ENCODE results near the gene CAMK1D.
"Not testable (repeated sequence)": the region's sequence is repeated elsewhere in the genome, so short reads cannot be mapped to it uniquely, and the experiment has no call there.

CAMK1D gene

DNA sequence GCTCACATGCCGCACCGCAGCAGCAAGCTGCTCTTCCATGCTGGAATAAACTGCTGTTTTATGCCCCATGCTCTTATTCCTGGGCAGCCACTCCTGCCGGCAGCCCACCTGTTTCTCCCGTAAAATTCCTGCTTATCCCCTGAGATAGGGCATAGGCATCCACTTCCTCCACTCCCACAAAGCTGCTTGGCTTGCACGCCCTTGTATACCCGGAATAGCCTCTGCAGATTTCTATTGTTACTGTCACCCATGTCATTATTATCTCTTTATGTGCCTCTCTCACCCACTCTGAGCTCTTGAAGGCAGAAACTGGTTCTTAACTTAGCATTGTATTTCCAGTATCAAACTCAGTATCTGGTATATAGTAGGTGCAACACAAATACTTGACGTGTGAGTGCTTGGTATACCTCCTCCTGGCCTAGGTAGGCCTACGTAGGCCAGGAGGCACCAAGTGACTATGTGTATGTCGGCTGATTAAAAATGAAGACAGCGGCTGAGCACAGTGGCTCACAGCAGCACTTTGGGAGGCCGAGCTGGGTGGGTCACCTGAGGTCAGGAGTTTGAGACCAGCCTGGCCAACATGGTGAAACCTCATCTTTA lies 458.8 kb downstream of the CAMK1D start:
- Histone ChIP-seq H3K27ac (ENCODE audit: low read length) (no peak overlapping the region), H3K36me3 (ENCODE audit: control insufficient read depth in 2 of 2, insufficient read depth in 2 of 2, low read length in 2 of 2) (no peaks in the 10 kb centered on the region), H3K27me3 (ENCODE audit: control insufficient read depth in 1 of 2, insufficient read depth in 2 of 2, low read length in 2 of 2) (no peaks in the 10 kb centered on the region), H3K4me3 (ENCODE audit: low read length in 2 of 2) (no peak overlapping the region), H3K4me1 (ENCODE audit: control insufficient read depth, insufficient read depth, low read length) (no peaks in the 10 kb centered on the region), H3K9ac (ENCODE audit: low read length in 2 of 2) (no peak overlapping the region), H3K9me3 (ENCODE audit: control insufficient read depth in 2 of 2, low read length in 2 of 2) (no peaks in the 10 kb centered on the region)

DNA sequence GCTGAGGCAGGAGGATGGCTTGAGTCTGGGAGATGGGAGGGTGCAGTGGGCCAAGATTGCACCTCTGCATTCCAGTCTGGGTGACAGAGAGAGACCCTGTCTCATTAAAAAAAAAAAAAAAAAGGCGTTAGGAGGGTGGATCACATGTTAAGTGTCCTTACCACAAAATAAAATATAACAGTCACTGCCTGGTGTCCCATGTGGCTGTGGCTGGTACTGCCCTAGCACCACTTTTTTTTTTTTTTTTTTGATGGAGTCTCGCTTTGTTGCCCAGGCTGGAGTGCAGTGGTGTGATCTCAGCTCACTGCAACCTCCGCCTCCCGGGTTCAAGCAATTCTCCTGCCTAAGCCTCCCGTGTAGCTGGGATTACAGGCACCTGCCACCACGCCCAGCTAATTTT lies 460.7 kb downstream of the CAMK1D start:
- not testable (repeated sequence) for H3K9ac ChIP-seq (ENCODE audit: low read length in 2 of 2); H3K27ac ChIP-seq (ENCODE audit: low read length); H3K27me3 ChIP-seq (ENCODE audit: control insufficient read depth in 1 of 2, insufficient read depth in 2 of 2, low read length in 2 of 2); H3K9me3 ChIP-seq (ENCODE audit: control insufficient read depth in 2 of 2, low read length in 2 of 2); H3K4me1 ChIP-seq (ENCODE audit: control insufficient read depth, insufficient read depth, low read length); H3K4me3 ChIP-seq (ENCODE audit: low read length in 2 of 2)
- H3K36me3 ChIP-seq (ENCODE audit: control insufficient read depth in 2 of 2, insufficient read depth in 2 of 2, low read length in 2 of 2) = peaks cover 7 to 11% of the 10 kb centered on the region in 2 donors

DNA sequence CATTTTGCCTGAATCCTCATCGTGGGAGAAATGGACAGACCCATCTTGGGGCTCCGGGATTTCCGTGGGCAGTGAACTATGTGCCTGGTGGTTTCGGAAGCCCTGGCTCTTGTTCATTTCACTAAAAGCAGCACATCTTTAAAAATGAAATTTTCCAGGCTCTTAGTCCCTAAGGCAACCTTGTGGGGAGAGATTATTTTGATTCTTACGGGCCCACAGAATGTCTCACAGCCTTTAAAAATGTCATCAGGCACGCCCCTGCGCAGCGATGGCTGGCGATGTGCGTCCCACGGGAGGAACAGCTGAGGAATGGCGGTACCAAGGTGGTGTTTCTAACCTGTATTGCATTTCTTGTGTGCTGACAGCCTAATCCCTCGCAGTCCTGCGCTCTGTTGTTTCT lies 462.5 kb downstream of the CAMK1D start:
- Histone ChIP-seq H3K4me1 (ENCODE audit: control insufficient read depth, insufficient read depth, low read length) (no peaks in the 10 kb centered on the region), H3K9me3 (ENCODE audit: control insufficient read depth in 2 of 2, low read length in 2 of 2) (peaks cover 0 to 7% of the 10 kb centered on the region in 2 donors), H3K27me3 (ENCODE audit: control insufficient read depth in 1 of 2, insufficient read depth in 2 of 2, low read length in 2 of 2) (no peaks in the 10 kb centered on the region), H3K27ac (ENCODE audit: low read length) (no peak overlapping the region), H3K9ac (ENCODE audit: low read length in 2 of 2) (no peak overlapping the region), H3K36me3 (ENCODE audit: control insufficient read depth in 2 of 2, insufficient read depth in 2 of 2, low read length in 2 of 2) (peaks cover 18 to 24% of the 10 kb centered on the region in 2 donors), H3K4me3 (ENCODE audit: low read length in 2 of 2) (no peak overlapping the region)

DNA sequence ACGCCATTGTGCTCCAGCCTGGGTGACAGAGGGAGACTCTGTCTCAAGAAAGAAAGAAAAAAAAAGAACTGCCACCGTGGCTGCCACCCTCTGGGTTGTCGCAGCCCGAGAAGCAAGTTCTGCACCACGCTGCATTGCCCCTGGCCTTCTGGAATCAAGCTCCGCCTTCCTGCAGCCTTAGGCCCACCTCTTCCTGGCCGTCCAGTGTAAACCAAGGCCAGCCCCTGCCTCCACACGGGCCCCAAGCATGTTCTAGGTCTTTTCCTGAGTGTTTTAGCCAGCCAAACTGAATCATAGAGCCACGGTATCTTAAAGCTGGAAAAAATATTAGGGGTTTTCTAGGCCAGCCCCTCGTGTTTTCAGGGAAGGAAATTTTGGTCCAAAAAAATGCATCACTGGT lies 463.2 kb downstream of the CAMK1D start:
- no peak overlapping the region for H3K27ac ChIP-seq (ENCODE audit: low read length)
- peaks cover 0 to 7% of the 10 kb centered on the region in 2 donors for H3K9me3 ChIP-seq (ENCODE audit: control insufficient read depth in 2 of 2, low read length in 2 of 2)
- no peaks in the 10 kb centered on the region for H3K27me3 ChIP-seq (ENCODE audit: control insufficient read depth in 1 of 2, insufficient read depth in 2 of 2, low read length in 2 of 2)
- H3K36me3 ChIP-seq (ENCODE audit: control insufficient read depth in 2 of 2, insufficient read depth in 2 of 2, low read length in 2 of 2) = peaks cover 20 to 24% of the 10 kb centered on the region in 2 donors
- no peak overlapping the region for H3K9ac ChIP-seq (ENCODE audit: low read length in 2 of 2)
- no peaks in the 10 kb centered on the region for H3K4me1 ChIP-seq (ENCODE audit: control insufficient read depth, insufficient read depth, low read length)
- H3K4me3 ChIP-seq (ENCODE audit: low read length in 2 of 2) = no peak overlapping the region

DNA sequence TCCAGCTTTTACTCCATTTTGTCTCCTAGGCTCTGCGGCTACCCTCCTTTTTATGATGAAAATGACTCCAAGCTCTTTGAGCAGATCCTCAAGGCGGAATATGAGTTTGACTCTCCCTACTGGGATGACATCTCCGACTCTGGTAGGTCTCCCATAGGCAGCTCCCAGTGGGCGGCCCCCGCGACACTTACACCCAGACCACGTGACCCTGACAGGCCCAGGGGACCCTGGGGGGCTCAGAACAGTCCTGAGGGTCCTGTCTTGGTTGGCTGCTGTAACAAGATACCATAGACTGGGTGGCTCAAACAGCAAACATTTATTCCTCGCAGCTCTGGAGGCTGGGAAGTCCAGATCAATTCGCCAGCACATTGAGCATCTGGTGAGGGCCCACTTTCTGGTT lies 464.8 kb downstream of the CAMK1D start:
- H3K27ac ChIP-seq (ENCODE audit: low read length) = no peak overlapping the region
- H3K36me3 ChIP-seq (ENCODE audit: control insufficient read depth in 2 of 2, insufficient read depth in 2 of 2, low read length in 2 of 2) = peaks cover 22 to 24% of the 10 kb centered on the region in 2 donors
- H3K27me3 ChIP-seq (ENCODE audit: control insufficient read depth in 1 of 2, insufficient read depth in 2 of 2, low read length in 2 of 2) = no peaks in the 10 kb centered on the region
- no peaks in the 10 kb centered on the region for H3K4me1 ChIP-seq (ENCODE audit: control insufficient read depth, insufficient read depth, low read length)
- H3K9me3 ChIP-seq (ENCODE audit: control insufficient read depth in 2 of 2, low read length in 2 of 2) = peaks cover 0 to 7% of the 10 kb centered on the region in 2 donors
- H3K9ac ChIP-seq (ENCODE audit: low read length in 2 of 2) = no peak overlapping the region
- H3K4me3 ChIP-seq (ENCODE audit: low read length in 2 of 2) = no peak overlapping the region

DNA sequence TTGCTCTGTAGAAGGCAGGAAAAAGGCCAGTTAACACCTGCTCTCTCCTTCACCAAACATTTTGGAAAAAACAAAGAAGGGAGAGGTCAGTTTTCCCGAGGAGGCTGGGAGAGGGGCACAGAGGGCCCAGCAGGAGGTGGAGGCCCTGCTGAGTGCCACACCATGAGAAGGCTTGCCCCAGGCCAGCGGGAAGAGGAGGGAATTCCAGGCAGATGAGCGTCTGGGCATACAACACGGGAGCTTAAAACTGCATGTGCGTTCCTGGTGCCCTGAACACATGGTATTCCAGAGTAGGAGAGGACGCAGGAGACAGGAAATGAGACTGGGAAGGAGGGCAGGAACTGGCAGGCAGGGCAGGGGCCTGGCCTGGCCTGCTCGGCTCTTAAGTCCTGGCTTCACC lies 469.7 kb downstream of the CAMK1D start:
- no peaks in the 10 kb centered on the region for H3K27me3 ChIP-seq (ENCODE audit: control insufficient read depth in 1 of 2, insufficient read depth in 2 of 2, low read length in 2 of 2)
- H3K27ac ChIP-seq (ENCODE audit: low read length) = no peak overlapping the region
- peaks cover 22% of the 10 kb centered on the region for H3K4me1 ChIP-seq (ENCODE audit: control insufficient read depth, insufficient read depth, low read length)
- no peak overlapping the region for H3K9ac ChIP-seq (ENCODE audit: low read length in 2 of 2)
- H3K9me3 ChIP-seq (ENCODE audit: control insufficient read depth in 2 of 2, low read length in 2 of 2) = peaks cover 0 to 7% of the 10 kb centered on the region in 2 donors
- no peak overlapping the region for H3K4me3 ChIP-seq (ENCODE audit: low read length in 2 of 2)
- H3K36me3 ChIP-seq (ENCODE audit: control insufficient read depth in 2 of 2, insufficient read depth in 2 of 2, low read length in 2 of 2) = peaks cover 23 to 25% of the 10 kb centered on the region in 2 donors

DNA sequence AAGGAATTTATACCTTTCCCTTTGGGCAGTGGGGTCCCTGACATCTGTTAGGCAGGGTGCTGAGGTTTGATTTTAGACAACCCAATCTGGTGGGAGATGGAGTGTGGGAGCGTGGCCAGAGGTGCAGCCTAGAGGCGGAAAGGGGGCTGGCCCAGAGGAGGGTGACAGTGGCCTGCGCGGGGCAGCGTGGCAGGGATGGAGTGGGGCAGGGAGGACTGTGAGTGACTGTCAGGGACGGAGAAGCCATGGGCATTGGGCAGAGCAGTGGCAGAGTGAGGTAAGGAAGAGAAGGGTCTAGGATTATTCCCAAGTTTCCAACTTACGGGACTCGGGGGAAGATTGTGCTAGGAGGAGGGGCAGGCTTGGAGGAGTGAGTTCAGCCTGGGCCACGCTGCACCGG lies 470.3 kb downstream of the CAMK1D start:
- no peaks in the 10 kb centered on the region for H3K27me3 ChIP-seq (ENCODE audit: control insufficient read depth in 1 of 2, insufficient read depth in 2 of 2, low read length in 2 of 2)
- H3K36me3 ChIP-seq (ENCODE audit: control insufficient read depth in 2 of 2, insufficient read depth in 2 of 2, low read length in 2 of 2) = peaks cover 17 to 20% of the 10 kb centered on the region in 2 donors
- H3K27ac ChIP-seq (ENCODE audit: low read length) = no peak overlapping the region
- H3K9ac ChIP-seq (ENCODE audit: low read length in 2 of 2) = no peak overlapping the region
- no peak overlapping the region for H3K4me3 ChIP-seq (ENCODE audit: low read length in 2 of 2)
- peaks cover 0 to under 1% of the 10 kb centered on the region in 2 donors for H3K9me3 ChIP-seq (ENCODE audit: control insufficient read depth in 2 of 2, low read length in 2 of 2)
- H3K4me1 ChIP-seq (ENCODE audit: control insufficient read depth, insufficient read depth, low read length) = peaks cover 22% of the 10 kb centered on the region

DNA sequence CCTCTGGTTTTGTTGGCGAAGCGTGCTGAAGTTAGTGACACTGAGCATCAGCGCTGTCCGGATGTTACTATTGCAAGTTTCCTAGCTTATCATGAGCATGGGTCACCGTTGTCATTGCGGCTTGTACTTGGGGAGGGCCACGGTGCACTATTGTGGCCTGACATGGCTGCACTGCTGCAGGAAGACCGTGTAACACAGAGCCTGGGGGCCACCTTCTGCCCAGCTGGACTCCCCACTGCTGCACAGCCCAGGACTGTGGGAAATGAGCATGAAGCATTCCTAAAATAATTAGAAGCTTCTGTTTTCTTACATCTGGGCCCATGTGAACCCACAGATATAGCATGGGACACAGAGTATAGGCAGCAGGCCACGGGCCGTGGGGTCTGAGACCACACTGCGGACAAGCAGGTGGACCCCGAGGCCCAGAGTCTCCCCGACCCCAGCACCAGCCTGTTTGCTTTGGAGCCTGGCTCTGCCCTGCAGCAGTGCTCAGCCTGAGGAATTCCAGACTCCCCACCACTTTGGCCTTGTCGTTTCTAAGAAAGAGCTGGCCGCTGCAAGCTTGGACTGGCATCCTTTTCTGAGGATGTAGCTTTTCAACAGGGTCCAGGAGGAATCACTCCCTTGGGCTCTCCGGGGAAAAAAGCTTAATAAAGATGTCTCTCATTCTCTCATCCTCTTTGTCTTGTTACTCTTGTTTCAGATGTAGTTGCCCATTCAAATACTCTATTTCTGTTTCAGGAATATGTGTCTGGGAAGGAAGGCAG lies 473.0 kb downstream of the CAMK1D start:
- Histone ChIP-seq H3K9ac (ENCODE audit: low read length in 2 of 2) (no peak overlapping the region), H3K27me3 (ENCODE audit: control insufficient read depth in 1 of 2, insufficient read depth in 2 of 2, low read length in 2 of 2) (no peaks in the 10 kb centered on the region), H3K4me3 (ENCODE audit: low read length in 2 of 2) (no peak overlapping the region), H3K9me3 (ENCODE audit: control insufficient read depth in 2 of 2, low read length in 2 of 2) (no peaks in the 10 kb centered on the region), H3K4me1 (ENCODE audit: control insufficient read depth, insufficient read depth, low read length) (peaks cover 22% of the 10 kb centered on the region), H3K27ac (ENCODE audit: low read length) (peak overlapping the region; percentile 37), H3K36me3 (ENCODE audit: control insufficient read depth in 2 of 2, insufficient read depth in 2 of 2, low read length in 2 of 2) (peaks cover 5 to 9% of the 10 kb centered on the region in 2 donors)

DNA sequence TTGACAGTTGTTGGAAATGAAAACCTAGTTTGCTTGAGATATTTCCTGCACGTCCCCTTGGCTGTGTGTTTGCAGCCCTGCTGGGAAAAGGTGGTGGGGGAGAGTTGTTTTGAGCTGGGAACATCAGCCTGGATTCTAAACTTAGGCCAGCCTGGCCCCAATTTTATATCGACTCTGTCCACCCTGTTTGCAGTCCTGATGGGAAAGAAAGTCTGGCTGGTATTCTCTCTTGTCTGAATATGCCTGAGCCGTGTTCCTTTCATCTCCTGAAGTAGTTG lies 473.5 kb downstream of the CAMK1D start:
- Histone ChIP-seq H3K4me3 (ENCODE audit: low read length in 2 of 2) (no peak overlapping the region), H3K27me3 (ENCODE audit: control insufficient read depth in 1 of 2, insufficient read depth in 2 of 2, low read length in 2 of 2) (no peaks in the 10 kb centered on the region), H3K27ac (ENCODE audit: low read length) (peak overlapping the region; percentile 37), H3K9ac (ENCODE audit: low read length in 2 of 2) (no peak overlapping the region), H3K4me1 (ENCODE audit: control insufficient read depth, insufficient read depth, low read length) (peaks cover 22% of the 10 kb centered on the region), H3K36me3 (ENCODE audit: control insufficient read depth in 2 of 2, insufficient read depth in 2 of 2, low read length in 2 of 2) (peaks cover 5 to 9% of the 10 kb centered on the region in 2 donors), H3K9me3 (ENCODE audit: control insufficient read depth in 2 of 2, low read length in 2 of 2) (no peaks in the 10 kb centered on the region)

DNA sequence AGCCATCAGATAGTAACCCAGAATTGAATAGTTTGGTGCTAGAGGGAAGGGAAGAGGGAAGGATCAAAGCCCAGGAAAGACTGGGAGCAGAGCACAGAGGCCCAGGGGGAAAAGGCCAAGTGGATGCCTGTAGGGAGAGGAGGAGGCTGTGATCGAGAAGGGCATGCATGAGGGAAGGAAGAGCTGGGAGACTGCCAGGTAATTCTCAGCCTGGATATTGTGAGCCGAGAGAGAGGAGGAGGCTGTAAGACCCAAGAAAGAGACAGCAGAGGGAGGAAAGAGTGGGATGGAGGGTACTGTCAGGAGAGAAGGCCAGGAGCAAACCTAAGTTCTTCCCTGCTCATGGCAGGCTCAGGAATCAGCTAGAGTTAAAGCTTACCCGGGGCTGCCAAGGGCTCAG lies 474.0 kb downstream of the CAMK1D start:
- Histone ChIP-seq H3K27me3 (ENCODE audit: control insufficient read depth in 1 of 2, insufficient read depth in 2 of 2, low read length in 2 of 2) (no peaks in the 10 kb centered on the region), H3K9me3 (ENCODE audit: control insufficient read depth in 2 of 2, low read length in 2 of 2) (no peaks in the 10 kb centered on the region), H3K36me3 (ENCODE audit: control insufficient read depth in 2 of 2, insufficient read depth in 2 of 2, low read length in 2 of 2) (peaks cover 5 to 11% of the 10 kb centered on the region in 2 donors), H3K4me3 (ENCODE audit: low read length in 2 of 2) (no peak overlapping the region), H3K4me1 (ENCODE audit: control insufficient read depth, insufficient read depth, low read length) (peaks cover 22% of the 10 kb centered on the region), H3K9ac (ENCODE audit: low read length in 2 of 2) (no peak overlapping the region), H3K27ac (ENCODE audit: low read length) (peak overlapping the region; percentile 37)

DNA sequence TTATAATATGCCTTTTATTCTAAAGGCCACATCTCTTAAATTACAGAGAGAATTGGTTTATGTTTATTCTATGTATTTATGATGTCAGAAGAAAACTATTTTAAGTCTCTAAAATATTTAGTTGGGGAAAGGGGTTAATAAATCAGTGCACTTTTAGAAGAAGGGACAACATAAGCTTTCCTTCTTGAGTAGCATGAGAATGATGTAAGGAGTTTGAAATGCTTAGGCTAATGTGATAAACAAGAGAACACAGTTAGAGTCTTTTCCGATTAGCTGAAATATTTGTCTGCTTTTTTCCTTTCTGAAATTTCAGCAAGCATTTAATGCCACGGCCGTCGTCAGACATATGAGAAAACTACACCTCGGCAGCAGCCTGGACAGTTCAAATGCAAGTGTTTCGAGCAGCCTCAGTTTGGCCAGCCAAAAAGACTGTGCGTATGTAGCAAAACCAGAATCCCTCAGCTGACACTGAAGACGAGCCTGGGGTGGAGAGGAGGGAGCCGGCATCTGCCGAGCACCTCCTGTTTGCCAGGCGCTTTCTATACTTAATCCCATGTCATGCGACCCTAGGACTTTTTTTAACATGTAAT lies 476.0 kb downstream of the CAMK1D start:
- Histone ChIP-seq H3K36me3 (ENCODE audit: control insufficient read depth in 2 of 2, insufficient read depth in 2 of 2, low read length in 2 of 2) (peaks cover 5 to 13% of the 10 kb centered on the region in 2 donors), H3K4me1 (ENCODE audit: control insufficient read depth, insufficient read depth, low read length) (peaks cover 22% of the 10 kb centered on the region), H3K27ac (ENCODE audit: low read length) (no peak overlapping the region), H3K27me3 (ENCODE audit: control insufficient read depth in 1 of 2, insufficient read depth in 2 of 2, low read length in 2 of 2) (no peaks in the 10 kb centered on the region), H3K9me3 (ENCODE audit: control insufficient read depth in 2 of 2, low read length in 2 of 2) (no peaks in the 10 kb centered on the region), H3K4me3 (ENCODE audit: low read length in 2 of 2) (no peak overlapping the region), H3K9ac (ENCODE audit: low read length in 2 of 2) (no peak overlapping the region)

Data from stomach smooth muscle (tissue), 2 donors.